Prostate gland (tissue), 2 donors: ENCODE measurements around the gene HADH.

Experiments used
- CTCF ChIP-seq, 4 experiments: fragments of 200-600 bp in 2 of 4; fragments of 450-650 bp in 2 of 4; sonication (generic) in 2 of 4; IDR thresholded peaks; 1 replicate in 3 of 4; 2 replicates in 1 of 4; pipeline ENCODE4 v1.5.1; 2016 to 2019; ENCODE audit warnings: antibody characterized with exemption in 4 of 4, mild to moderate bottlenecking in 2 of 4, moderate library complexity in 2 of 4
- POLR2A ChIP-seq: fragments of 450-650 bp; IDR thresholded peaks from one replicate; pipeline ENCODE4 v1.6.1; 2016; ENCODE audit warnings: antibody characterized with exemption, mild to moderate bottlenecking

GRCh38 chr4:108034565-108034964, 44.9 kb downstream of the HADH start:
- TF ChIP-seq CTCF (IDR thresholded peaks at IDR 0.05), result no peak
- no peak for TF ChIP-seq POLR2A
